Ishikawa (cell line): ENCODE data around the gene MDN1.

Source experiments
- CEBPB ChIP-seq: IDR thresholded peaks from 2 replicates; pipeline ENCODE4 v1.6.1; 2012
- EGR1 ChIP-seq: IDR thresholded peaks from 2 replicates; pipeline ENCODE4 v1.6.1; 2012
- EP300 ChIP-seq: IDR thresholded peaks from 2 replicates; pipeline ENCODE4 v1.6.1; 2012; ENCODE audit warnings: borderline replicate concordance
- RAD21 ChIP-seq: IDR thresholded peaks from 2 replicates; pipeline ENCODE4 v1.6.1; 2012; ENCODE audit warnings: low read depth
- TAF1 ChIP-seq: IDR thresholded peaks from 2 replicates; pipeline ENCODE4 v1.6.1; 2012; ENCODE audit warnings: low read depth, mild to moderate bottlenecking
- TCF12 ChIP-seq: IDR thresholded peaks from 2 replicates; pipeline ENCODE4 v1.6.1; 2012; ENCODE audit warnings: low read depth
- TF ChIP-seq, protein P1 (sequence below): IDR thresholded peaks from 2 replicates; pipeline ENCODE4 v1.6.1; 2012
- TF ChIP-seq, protein P2 (sequence below): IDR thresholded peaks from 2 replicates; pipeline ENCODE4 v1.6.1; 2012; ENCODE audit warnings: low read depth, mild to moderate bottlenecking

DNA sequence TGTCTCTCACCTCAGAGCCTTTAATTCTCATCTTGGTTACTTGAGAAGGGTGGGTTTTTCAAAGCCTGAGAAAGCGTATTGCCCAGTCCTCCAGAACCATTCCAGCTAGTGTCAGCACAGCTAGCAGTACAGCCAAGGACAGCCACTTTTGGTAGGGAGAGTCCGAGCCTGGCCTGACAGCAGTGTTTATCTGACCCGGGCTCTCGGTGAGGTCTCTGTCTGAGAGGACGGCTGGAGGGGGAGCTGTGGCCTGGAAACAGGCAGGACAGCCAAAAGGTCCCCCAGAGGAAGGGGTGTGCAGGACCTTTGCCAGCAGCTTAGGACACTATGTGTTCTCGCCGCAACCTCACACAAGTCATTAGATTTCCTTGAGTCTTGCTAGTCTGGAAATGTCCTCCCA is 219.9 kb downstream of the MDN1 start:
- no peak for TF ChIP-seq RAD21
- TF ChIP-seq, protein P1, sequence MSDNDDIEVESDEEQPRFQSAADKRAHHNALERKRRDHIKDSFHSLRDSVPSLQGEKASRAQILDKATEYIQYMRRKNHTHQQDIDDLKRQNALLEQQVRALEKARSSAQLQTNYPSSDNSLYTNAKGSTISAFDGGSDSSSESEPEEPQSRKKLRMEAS: no peak
- TF ChIP-seq EGR1: no peak
- TF ChIP-seq TAF1: no peak
- TF ChIP-seq TCF12: no peak
- TF ChIP-seq, protein P2, sequence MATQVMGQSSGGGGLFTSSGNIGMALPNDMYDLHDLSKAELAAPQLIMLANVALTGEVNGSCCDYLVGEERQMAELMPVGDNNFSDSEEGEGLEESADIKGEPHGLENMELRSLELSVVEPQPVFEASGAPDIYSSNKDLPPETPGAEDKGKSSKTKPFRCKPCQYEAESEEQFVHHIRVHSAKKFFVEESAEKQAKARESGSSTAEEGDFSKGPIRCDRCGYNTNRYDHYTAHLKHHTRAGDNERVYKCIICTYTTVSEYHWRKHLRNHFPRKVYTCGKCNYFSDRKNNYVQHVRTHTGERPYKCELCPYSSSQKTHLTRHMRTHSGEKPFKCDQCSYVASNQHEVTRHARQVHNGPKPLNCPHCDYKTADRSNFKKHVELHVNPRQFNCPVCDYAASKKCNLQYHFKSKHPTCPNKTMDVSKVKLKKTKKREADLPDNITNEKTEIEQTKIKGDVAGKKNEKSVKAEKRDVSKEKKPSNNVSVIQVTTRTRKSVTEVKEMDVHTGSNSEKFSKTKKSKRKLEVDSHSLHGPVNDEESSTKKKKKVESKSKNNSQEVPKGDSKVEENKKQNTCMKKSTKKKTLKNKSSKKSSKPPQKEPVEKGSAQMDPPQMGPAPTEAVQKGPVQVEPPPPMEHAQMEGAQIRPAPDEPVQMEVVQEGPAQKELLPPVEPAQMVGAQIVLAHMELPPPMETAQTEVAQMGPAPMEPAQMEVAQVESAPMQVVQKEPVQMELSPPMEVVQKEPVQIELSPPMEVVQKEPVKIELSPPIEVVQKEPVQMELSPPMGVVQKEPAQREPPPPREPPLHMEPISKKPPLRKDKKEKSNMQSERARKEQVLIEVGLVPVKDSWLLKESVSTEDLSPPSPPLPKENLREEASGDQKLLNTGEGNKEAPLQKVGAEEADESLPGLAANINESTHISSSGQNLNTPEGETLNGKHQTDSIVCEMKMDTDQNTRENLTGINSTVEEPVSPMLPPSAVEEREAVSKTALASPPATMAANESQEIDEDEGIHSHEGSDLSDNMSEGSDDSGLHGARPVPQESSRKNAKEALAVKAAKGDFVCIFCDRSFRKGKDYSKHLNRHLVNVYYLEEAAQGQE: no peak
- no peak for TF ChIP-seq CEBPB
- TF ChIP-seq EP300: no peak
